ENCODE results near the gene C14orf119.
"Not testable (repeated sequence)": the region's sequence is repeated elsewhere in the genome, so short reads cannot be mapped to it uniquely, and the experiment has no call there.

The C14orf119 gene

GRCh38 chr14:23104591-23105347 lies 9.5 kb downstream of the C14orf119 start, which contains the start of gene CIROP:
Gene CIROP, minus strand, starts transcription at chr14:23104989. Its CDS starts 69 bp downstream, at chr14:23104920.
- Histone ChIP-seq H4K20me1 (ENCODE audit: insufficient read depth, low read length) (no peaks in the 10 kb centered on the region), H3K4me2 (ENCODE audit: low read length) (no peak within 1 kb of the TSS), H3K9me3 (ENCODE audit: low read length) (no peaks in the 10 kb centered on the region), H3K27ac (ENCODE audit: low read depth, low read length, poor library complexity, severe bottlenecking) (no peak within 1 kb of the TSS), H3K4me1 (ENCODE audit: insufficient read depth, low read length, severe bottlenecking) (no peaks in the 10 kb centered on the region), H2AFZ (ENCODE audit: low read length) (no peak within 1 kb of the TSS), H3K4me3 (ENCODE audit: low read depth, low read length, poor library complexity, severe bottlenecking) (no peak within 1 kb of the TSS), H3K27me3 (ENCODE audit: insufficient read depth, low read length) (no peaks in the 10 kb centered on the region), H3K9me2 (ENCODE audit: low read depth, low read length) (no peaks in the 10 kb centered on the region), H3K9ac (ENCODE audit: low read length) (no peak within 1 kb of the TSS), H3K79me2 (ENCODE audit: insufficient read depth, low read length) (no peaks in the 10 kb centered on the region), H3K36me3 (ENCODE audit: insufficient read depth, low read length) (no peaks in the 10 kb centered on the region; the same call in 1 of the 2 replicates), H3F3A (ENCODE audit: insufficient read depth, low read length) (no peaks in the 10 kb centered on the region)
- no peak for TF ChIP-seq CTCF (IDR thresholded peaks at IDR 0.05; ENCODE audit: low read length)
- TF ChIP-seq EZH2 (IDR thresholded peaks at IDR 0.05; ENCODE audit: borderline replicate concordance, low read length) = no peak

- Histone ChIP-seq H3K27ac (ENCODE audit: low read depth, low read length, poor library complexity, severe bottlenecking) (no peak overlapping the region), H3K9ac (ENCODE audit: low read length) (no peak overlapping the region), H3K9me3 (ENCODE audit: low read length) (no peaks in the 10 kb centered on the region), H3F3A (ENCODE audit: insufficient read depth, low read length) (no peaks in the 10 kb centered on the region), H3K36me3 (ENCODE audit: insufficient read depth, low read length) (no peaks in the 10 kb centered on the region; the same call in 1 of the 2 replicates), H3K4me1 (ENCODE audit: insufficient read depth, low read length, severe bottlenecking) (no peaks in the 10 kb centered on the region), H3K4me3 (ENCODE audit: low read depth, low read length, poor library complexity, severe bottlenecking) (no peak overlapping the region), H3K4me2 (ENCODE audit: low read length) (no peak overlapping the region), H3K27me3 (ENCODE audit: insufficient read depth, low read length) (no peaks in the 10 kb centered on the region), H3K79me2 (ENCODE audit: insufficient read depth, low read length) (no peaks in the 10 kb centered on the region), H4K20me1 (ENCODE audit: insufficient read depth, low read length) (no peaks in the 10 kb centered on the region), H3K9me2 (ENCODE audit: low read depth, low read length) (no peaks in the 10 kb centered on the region), H2AFZ (ENCODE audit: low read length) (no peak overlapping the region)
- TF ChIP-seq EZH2 (IDR thresholded peaks at IDR 0.05; ENCODE audit: borderline replicate concordance, low read length) (no peak), CTCF (IDR thresholded peaks at IDR 0.05; ENCODE audit: low read length) (no peak)
Observed at GRCh38 chr14:23105348-23105824, 10.1 kb downstream of the C14orf119 start.

GRCh38 chr14:23106747-23107045 lies 11.4 kb downstream of the C14orf119 start:
- TF ChIP-seq CTCF (IDR thresholded peaks at IDR 0.05; ENCODE audit: low read length) (no peak), EZH2 (IDR thresholded peaks at IDR 0.05; ENCODE audit: borderline replicate concordance, low read length) (no peak)
- H3K36me3 ChIP-seq (ENCODE audit: insufficient read depth, low read length) = no peaks in the 10 kb centered on the region; the same call in 1 of the 2 replicates
- H2AFZ ChIP-seq (ENCODE audit: low read length) = no peak overlapping the region
- no peaks in the 10 kb centered on the region for H3F3A ChIP-seq (ENCODE audit: insufficient read depth, low read length)
- no peak overlapping the region for H3K4me2 ChIP-seq (ENCODE audit: low read length)
- H3K4me1 ChIP-seq (ENCODE audit: insufficient read depth, low read length, severe bottlenecking) = no peaks in the 10 kb centered on the region
- H3K9ac ChIP-seq (ENCODE audit: low read length) = no peak overlapping the region
- peaks cover 6% of the 10 kb centered on the region; the same call in 1 of the 2 replicates for H3K27me3 ChIP-seq (ENCODE audit: insufficient read depth, low read length)
- H4K20me1 ChIP-seq (ENCODE audit: insufficient read depth, low read length) = no peaks in the 10 kb centered on the region
- no peaks in the 10 kb centered on the region for H3K9me3 ChIP-seq (ENCODE audit: low read length)
- H3K4me3 ChIP-seq (ENCODE audit: low read depth, low read length, poor library complexity, severe bottlenecking) = no peak overlapping the region
- no peaks in the 10 kb centered on the region for H3K9me2 ChIP-seq (ENCODE audit: low read depth, low read length)
- H3K27ac ChIP-seq (ENCODE audit: low read depth, low read length, poor library complexity, severe bottlenecking) = no peak overlapping the region
- H3K79me2 ChIP-seq (ENCODE audit: insufficient read depth, low read length) = no peaks in the 10 kb centered on the region

- H3K4me1 ChIP-seq (ENCODE audit: insufficient read depth, low read length, severe bottlenecking); H3K9me2 ChIP-seq (ENCODE audit: low read depth, low read length); H3K27ac ChIP-seq (ENCODE audit: low read depth, low read length, poor library complexity, severe bottlenecking); H3K79me2 ChIP-seq (ENCODE audit: insufficient read depth, low read length); H3F3A ChIP-seq (ENCODE audit: insufficient read depth, low read length); H3K4me2 ChIP-seq (ENCODE audit: low read length); H4K20me1 ChIP-seq (ENCODE audit: insufficient read depth, low read length); H3K27me3 ChIP-seq (ENCODE audit: insufficient read depth, low read length); H2AFZ ChIP-seq (ENCODE audit: low read length); H3K9ac ChIP-seq (ENCODE audit: low read length); H3K36me3 ChIP-seq (ENCODE audit: insufficient read depth, low read length); H3K9me3 ChIP-seq (ENCODE audit: low read length); H3K4me3 ChIP-seq (ENCODE audit: low read depth, low read length, poor library complexity, severe bottlenecking): not testable (repeated sequence)
Observed at GRCh38 chr14:23107620-23108019, 12.3 kb downstream of the C14orf119 start.

- H3K79me2 ChIP-seq (ENCODE audit: insufficient read depth, low read length); H3K9me3 ChIP-seq (ENCODE audit: low read length); H2AFZ ChIP-seq (ENCODE audit: low read length); H3K27me3 ChIP-seq (ENCODE audit: insufficient read depth, low read length); H3K9me2 ChIP-seq (ENCODE audit: low read depth, low read length); H3K9ac ChIP-seq (ENCODE audit: low read length); H3K4me1 ChIP-seq (ENCODE audit: insufficient read depth, low read length, severe bottlenecking); H4K20me1 ChIP-seq (ENCODE audit: insufficient read depth, low read length); H3F3A ChIP-seq (ENCODE audit: insufficient read depth, low read length); H3K27ac ChIP-seq (ENCODE audit: low read depth, low read length, poor library complexity, severe bottlenecking); H3K4me3 ChIP-seq (ENCODE audit: low read depth, low read length, poor library complexity, severe bottlenecking); H3K36me3 ChIP-seq (ENCODE audit: insufficient read depth, low read length); H3K4me2 ChIP-seq (ENCODE audit: low read length): not testable (repeated sequence)
Observed at GRCh38 chr14:23108169-23108568, 12.9 kb downstream of the C14orf119 start.
